Neural cell (in vitro differentiated cells): ENCODE results near the gene COL27A1.

ENCODE experiments used
- CTCF ChIP-seq: fragments of 450-650 bp; IDR thresholded peaks from 2 replicates; pipeline ENCODE4 v1.5.1; 2014; ENCODE audit warnings: antibody characterized with exemption, mild to moderate bottlenecking, moderate library complexity; ENCODE audit not compliant: poor library complexity, severe bottlenecking
- EP300 ChIP-seq: fragments of 450-650 bp; conservative IDR thresholded peaks from 2 replicates; pipeline ENCODE4 v1.6.1; 2014; ENCODE audit warnings: antibody characterized with exemption, mild to moderate bottlenecking, moderate library complexity; ENCODE audit not compliant: poor library complexity, severe bottlenecking
- EZH2 ChIP-seq: fragments of 200-600, 300-800 bp; shearing (Covaris generic), sonication (generic); IDR thresholded peaks from 2 replicates; pipeline ENCODE4 v1.6.1; 2014; ENCODE audit warnings: antibody characterized with exemption, low read length, borderline replicate concordance, mild to moderate bottlenecking; ENCODE audit not compliant: insufficient read depth, poor library complexity, severe bottlenecking
- MXI1 ChIP-seq: fragments of 450-650 bp; conservative IDR thresholded peaks from 2 replicates; pipeline ENCODE4 v1.6.1; 2014; ENCODE audit warnings: antibody characterized with exemption, mild to moderate bottlenecking; ENCODE audit not compliant: poor library complexity, severe bottlenecking
- POLR2AphosphoS5 ChIP-seq: IDR thresholded peaks from 2 replicates; pipeline ENCODE4 v1.6.1; 2012
- REST ChIP-seq: IDR thresholded peaks from 2 replicates; pipeline ENCODE4 v1.6.1; 2012; ENCODE audit warnings: borderline replicate concordance
- SMC3 ChIP-seq: fragments of 450-650 bp; conservative IDR thresholded peaks from 2 replicates; pipeline ENCODE4 v1.6.1; 2014; ENCODE audit warnings: antibody characterized with exemption, mild to moderate bottlenecking, moderate library complexity; ENCODE audit not compliant: poor library complexity
- TAF1 ChIP-seq: IDR thresholded peaks from 2 replicates; pipeline ENCODE4 v1.6.1; 2012; ENCODE audit warnings: low read depth

DNA sequence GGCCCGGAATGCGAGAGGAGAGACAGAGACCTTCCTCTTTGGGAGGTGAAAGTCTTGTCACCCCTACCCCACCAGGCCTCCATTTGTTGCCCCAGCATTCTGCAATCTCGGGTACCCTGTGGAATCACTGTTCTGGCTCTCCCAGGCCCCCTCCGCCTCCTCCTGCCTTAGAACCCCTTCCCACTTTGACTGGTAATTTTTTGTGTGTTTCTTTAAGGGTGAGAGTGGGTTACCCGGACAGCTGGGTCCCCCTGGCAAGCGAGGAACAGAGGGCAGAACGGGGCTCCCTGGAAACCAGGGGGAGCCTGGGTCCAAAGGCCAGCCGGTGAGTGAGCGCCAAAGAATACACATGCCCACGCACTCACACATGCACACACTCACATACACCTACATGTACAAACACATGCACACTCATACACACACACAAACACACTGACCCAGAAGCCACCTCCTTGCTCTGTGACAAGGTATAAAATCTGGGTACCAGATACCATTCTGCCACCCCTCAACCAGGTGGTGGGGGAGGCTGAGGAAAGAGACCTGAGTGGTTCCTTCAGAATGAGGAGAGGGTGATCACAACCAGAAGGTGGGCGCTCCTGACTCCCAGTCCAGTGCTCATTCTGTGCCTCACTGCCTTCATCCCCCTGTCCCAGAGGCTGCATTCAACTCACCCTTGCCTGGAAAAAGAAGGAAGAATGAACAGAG lies 136.7 kb downstream of the COL27A1 start:
- no peak for TF ChIP-seq CTCF
- no peak for TF ChIP-seq EZH2
- TF ChIP-seq POLR2AphosphoS5: no peak
- TF ChIP-seq REST: no peak
- no peak for TF ChIP-seq TAF1
- TF ChIP-seq EP300: no peak
- no peak for TF ChIP-seq MXI1
- no peak for TF ChIP-seq SMC3
